Neural cell (in vitro differentiated cells): ENCODE measurements around the gene KCNA10. TPM values are rescaled to one million over a fixed set of nuclear protein-coding genes. Genes with fewer than 3 reads are reported as not detected.

ENCODE experiments used
- H2AFZ ChIP-seq: fragments of 200-600, 300-800 bp; sonication (generic), shearing (Covaris generic); 2 replicates; pipeline ENCODE4 v1.6.0; 2014; ENCODE audit warnings: low read depth, mild to moderate bottlenecking, antibody characterized with exemption, low read length, moderate library complexity
- H3F3A ChIP-seq: fragments of 200-600 bp; shearing (Covaris generic); 2 replicates; pipeline ENCODE4 v1.6.1; 2016; ENCODE audit warnings: mild to moderate bottlenecking, moderate library complexity, mixed read lengths, antibody characterized with exemption, low read length; ENCODE audit not compliant: insufficient read depth, poor library complexity, severe bottlenecking
- H3K27ac ChIP-seq: fragments of 200-600, 300-800 bp; sonication (generic), shearing (Covaris generic); 2 replicates; pipeline ENCODE4 v1.5.1; 2014; ENCODE audit warnings: mild to moderate bottlenecking, low read length, moderate library complexity
- H3K27me3 ChIP-seq: fragments of 300-800, 200-600 bp; sonication (generic), shearing (Covaris generic); 2 replicates; pipeline ENCODE4 v1.6.0; 2014; ENCODE audit warnings: mild to moderate bottlenecking, low read depth, low read length, moderate library complexity; ENCODE audit not compliant: insufficient read depth
- H3K36me3 ChIP-seq: fragments of 300-800, 200-600 bp; sonication (generic), shearing (Covaris generic); 2 replicates; pipeline ENCODE4 v1.5.1; 2014; ENCODE audit warnings: mild to moderate bottlenecking, antibody characterized with exemption, low read length, moderate library complexity; ENCODE audit not compliant: insufficient read depth
- H3K4me2 ChIP-seq: fragments of 300-800, 200-600 bp; sonication (generic), shearing (Covaris generic); 2 replicates; pipeline ENCODE4 v1.6.0; 2014; ENCODE audit warnings: mild to moderate bottlenecking, low read length
- H3K4me3 ChIP-seq: fragments of 300-800, 200-600 bp; sonication (generic), shearing (Covaris generic); 2 replicates; pipeline ENCODE4 v1.5.1; 2014; ENCODE audit warnings: mild to moderate bottlenecking, low read length, moderate library complexity
- H3K79me2 ChIP-seq: fragments of 200-600 bp; shearing (Covaris generic); replicated peaks from 2 replicates; pipeline ENCODE4 v1.6.0; 2014; ENCODE audit warnings: mild to moderate bottlenecking, low read length, moderate library complexity; ENCODE audit not compliant: insufficient read depth
- H3K9ac ChIP-seq: fragments of 300-800, 200-600 bp; sonication (generic), shearing (Covaris generic); 2 replicates; pipeline ENCODE4 v1.6.1; 2016; ENCODE audit warnings: mild to moderate bottlenecking, low read length, mixed read lengths
- H3K9me2 ChIP-seq: fragments of 200-600 bp; shearing (Covaris generic); 2 replicates; pipeline ENCODE4 v1.6.1; 2016; ENCODE audit warnings: mild to moderate bottlenecking, low read length, mixed read lengths; ENCODE audit not compliant: insufficient read depth
- H3K9me3 ChIP-seq: fragments of 200-600, 300-800 bp; sonication (generic), shearing (Covaris generic); 2 replicates; pipeline ENCODE4 v1.6.1; 2016; ENCODE audit warnings: mild to moderate bottlenecking, mixed run types, low read length, moderate library complexity, mixed read lengths
- H4K20me1 ChIP-seq: fragments of 200-600 bp; shearing (Covaris generic); 2 replicates; pipeline ENCODE4 v1.6.1; 2016; ENCODE audit warnings: mild to moderate bottlenecking, mixed run types; ENCODE audit not compliant: insufficient read depth
- EP300 ChIP-seq: fragments of 450-650 bp; conservative IDR thresholded peaks from 2 replicates; pipeline ENCODE4 v1.6.1; 2014; ENCODE audit warnings: antibody characterized with exemption, mild to moderate bottlenecking, moderate library complexity; ENCODE audit not compliant: poor library complexity, severe bottlenecking
- EZH2 ChIP-seq: fragments of 200-600, 300-800 bp; shearing (Covaris generic), sonication (generic); IDR thresholded peaks from 2 replicates; pipeline ENCODE4 v1.6.1; 2014; ENCODE audit warnings: antibody characterized with exemption, low read length, borderline replicate concordance, mild to moderate bottlenecking; ENCODE audit not compliant: insufficient read depth, poor library complexity, severe bottlenecking
- MXI1 ChIP-seq: fragments of 450-650 bp; conservative IDR thresholded peaks from 2 replicates; pipeline ENCODE4 v1.6.1; 2014; ENCODE audit warnings: antibody characterized with exemption, mild to moderate bottlenecking; ENCODE audit not compliant: poor library complexity, severe bottlenecking
- POLR2AphosphoS5 ChIP-seq: IDR thresholded peaks from 2 replicates; pipeline ENCODE4 v1.6.1; 2012
- RAD21 ChIP-seq: fragments of 450-650 bp; conservative IDR thresholded peaks from 2 replicates; pipeline ENCODE4 v1.6.1; 2014; ENCODE audit warnings: antibody characterized with exemption, mild to moderate bottlenecking, moderate library complexity
- SMC3 ChIP-seq: fragments of 450-650 bp; conservative IDR thresholded peaks from 2 replicates; pipeline ENCODE4 v1.6.1; 2014; ENCODE audit warnings: antibody characterized with exemption, mild to moderate bottlenecking, moderate library complexity; ENCODE audit not compliant: poor library complexity
- TAF1 ChIP-seq: IDR thresholded peaks from 2 replicates; pipeline ENCODE4 v1.6.1; 2012; ENCODE audit warnings: low read depth
- polyA plus RNA-seq: library from polyadenylated mRNA; depleted of rRNA; stranded (reverse); fragments of >200 nt; gene quantifications from 2 replicates; pipeline ENCODE4 v1.2.3, GENCODE V29; 2014
- TF ChIP-seq, protein P1 (sequence below): IDR thresholded peaks from 2 replicates; pipeline ENCODE4 v1.6.1; 2012; ENCODE audit warnings: borderline replicate concordance
- TF ChIP-seq, protein P2 (sequence below): fragments of 450-650 bp; IDR thresholded peaks from 2 replicates; pipeline ENCODE4 v1.5.1; 2014; ENCODE audit warnings: antibody characterized with exemption, mild to moderate bottlenecking, moderate library complexity; ENCODE audit not compliant: poor library complexity, severe bottlenecking

KCNA10 gene
- polyA plus RNA-seq, 1 donor from 2014 or later = not detected

DNA sequence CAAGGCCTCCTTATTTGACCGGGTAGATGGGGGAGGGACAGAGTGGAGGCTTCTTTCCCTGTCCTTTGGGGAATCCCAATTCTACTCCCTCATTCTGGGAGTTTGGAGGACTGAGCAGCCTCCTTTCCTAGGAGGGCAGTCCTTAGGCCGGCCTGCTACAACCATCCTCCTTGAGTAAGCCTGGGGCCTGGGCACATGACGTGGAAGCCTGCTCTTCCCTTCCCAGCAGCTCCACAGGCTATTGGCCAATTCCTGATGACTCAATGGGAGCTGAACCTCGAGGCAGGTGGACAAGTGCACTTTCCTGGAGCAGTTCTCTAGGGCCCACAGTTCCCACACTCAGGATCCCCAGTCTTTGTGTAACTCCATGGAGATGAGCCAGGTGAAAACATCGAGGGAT lies 3.1 kb downstream of the KCNA10 start:
- Histone ChIP-seq H3K9me3 (no peaks in the 10 kb centered on the region), H3K27me3 (no peaks in the 10 kb centered on the region), H2AFZ (no peak overlapping the region), H3K9me2 (no peaks in the 10 kb centered on the region), H3K79me2 (no peaks in the 10 kb centered on the region), H3K4me3 (no peak overlapping the region), H3K9ac (no peak overlapping the region), H3K27ac (no peak overlapping the region), H3K4me2 (no peak overlapping the region), H3F3A (no peaks in the 10 kb centered on the region), H4K20me1 (no peaks in the 10 kb centered on the region), H3K36me3 (no peaks in the 10 kb centered on the region)
- TF ChIP-seq EP300 = no peak
- no peak for TF ChIP-seq EZH2
- no peak for TF ChIP-seq RAD21
- TF ChIP-seq, protein P1, sequence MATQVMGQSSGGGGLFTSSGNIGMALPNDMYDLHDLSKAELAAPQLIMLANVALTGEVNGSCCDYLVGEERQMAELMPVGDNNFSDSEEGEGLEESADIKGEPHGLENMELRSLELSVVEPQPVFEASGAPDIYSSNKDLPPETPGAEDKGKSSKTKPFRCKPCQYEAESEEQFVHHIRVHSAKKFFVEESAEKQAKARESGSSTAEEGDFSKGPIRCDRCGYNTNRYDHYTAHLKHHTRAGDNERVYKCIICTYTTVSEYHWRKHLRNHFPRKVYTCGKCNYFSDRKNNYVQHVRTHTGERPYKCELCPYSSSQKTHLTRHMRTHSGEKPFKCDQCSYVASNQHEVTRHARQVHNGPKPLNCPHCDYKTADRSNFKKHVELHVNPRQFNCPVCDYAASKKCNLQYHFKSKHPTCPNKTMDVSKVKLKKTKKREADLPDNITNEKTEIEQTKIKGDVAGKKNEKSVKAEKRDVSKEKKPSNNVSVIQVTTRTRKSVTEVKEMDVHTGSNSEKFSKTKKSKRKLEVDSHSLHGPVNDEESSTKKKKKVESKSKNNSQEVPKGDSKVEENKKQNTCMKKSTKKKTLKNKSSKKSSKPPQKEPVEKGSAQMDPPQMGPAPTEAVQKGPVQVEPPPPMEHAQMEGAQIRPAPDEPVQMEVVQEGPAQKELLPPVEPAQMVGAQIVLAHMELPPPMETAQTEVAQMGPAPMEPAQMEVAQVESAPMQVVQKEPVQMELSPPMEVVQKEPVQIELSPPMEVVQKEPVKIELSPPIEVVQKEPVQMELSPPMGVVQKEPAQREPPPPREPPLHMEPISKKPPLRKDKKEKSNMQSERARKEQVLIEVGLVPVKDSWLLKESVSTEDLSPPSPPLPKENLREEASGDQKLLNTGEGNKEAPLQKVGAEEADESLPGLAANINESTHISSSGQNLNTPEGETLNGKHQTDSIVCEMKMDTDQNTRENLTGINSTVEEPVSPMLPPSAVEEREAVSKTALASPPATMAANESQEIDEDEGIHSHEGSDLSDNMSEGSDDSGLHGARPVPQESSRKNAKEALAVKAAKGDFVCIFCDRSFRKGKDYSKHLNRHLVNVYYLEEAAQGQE = no peak
- TF ChIP-seq MXI1 = no peak
- no peak for TF ChIP-seq POLR2AphosphoS5
- TF ChIP-seq, protein P2, sequence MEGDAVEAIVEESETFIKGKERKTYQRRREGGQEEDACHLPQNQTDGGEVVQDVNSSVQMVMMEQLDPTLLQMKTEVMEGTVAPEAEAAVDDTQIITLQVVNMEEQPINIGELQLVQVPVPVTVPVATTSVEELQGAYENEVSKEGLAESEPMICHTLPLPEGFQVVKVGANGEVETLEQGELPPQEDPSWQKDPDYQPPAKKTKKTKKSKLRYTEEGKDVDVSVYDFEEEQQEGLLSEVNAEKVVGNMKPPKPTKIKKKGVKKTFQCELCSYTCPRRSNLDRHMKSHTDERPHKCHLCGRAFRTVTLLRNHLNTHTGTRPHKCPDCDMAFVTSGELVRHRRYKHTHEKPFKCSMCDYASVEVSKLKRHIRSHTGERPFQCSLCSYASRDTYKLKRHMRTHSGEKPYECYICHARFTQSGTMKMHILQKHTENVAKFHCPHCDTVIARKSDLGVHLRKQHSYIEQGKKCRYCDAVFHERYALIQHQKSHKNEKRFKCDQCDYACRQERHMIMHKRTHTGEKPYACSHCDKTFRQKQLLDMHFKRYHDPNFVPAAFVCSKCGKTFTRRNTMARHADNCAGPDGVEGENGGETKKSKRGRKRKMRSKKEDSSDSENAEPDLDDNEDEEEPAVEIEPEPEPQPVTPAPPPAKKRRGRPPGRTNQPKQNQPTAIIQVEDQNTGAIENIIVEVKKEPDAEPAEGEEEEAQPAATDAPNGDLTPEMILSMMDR = no peak
- TF ChIP-seq TAF1 = no peak
- no peak for TF ChIP-seq SMC3

DNA sequence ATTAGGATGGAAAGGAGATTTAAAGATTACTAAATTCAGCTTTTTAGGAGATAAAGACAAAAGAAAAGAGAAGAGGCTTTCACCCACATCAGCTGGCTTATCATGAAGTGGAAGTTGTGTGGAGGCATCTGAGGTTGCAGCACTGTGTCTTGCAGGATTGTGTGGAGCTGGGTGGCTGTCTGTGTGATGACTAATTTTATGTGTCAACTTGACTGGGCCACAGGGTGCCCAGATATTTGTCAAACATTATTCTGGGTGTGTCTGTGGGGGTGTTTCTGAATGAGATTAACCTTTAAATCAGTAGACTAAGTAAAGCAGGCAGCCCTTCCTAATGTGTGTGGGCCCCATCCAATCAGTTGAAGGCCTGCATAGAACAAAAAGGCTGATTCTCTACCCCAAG lies 3.9 kb downstream of the KCNA10 start:
- H3F3A ChIP-seq = no peaks in the 10 kb centered on the region
- H3K9ac ChIP-seq = no peak overlapping the region
- H3K9me2 ChIP-seq = no peaks in the 10 kb centered on the region
- no peak overlapping the region for H2AFZ ChIP-seq
- TF ChIP-seq RAD21 (no peak), MXI1 (no peak), SMC3 (no peak), POLR2AphosphoS5 (no peak), EP300 (no peak), TAF1 (no peak), EZH2 (no peak)
- TF ChIP-seq, protein P1 = no peak
- TF ChIP-seq, protein P2 = no peak
- no peak overlapping the region for H3K4me3 ChIP-seq
- no peaks in the 10 kb centered on the region for H4K20me1 ChIP-seq
- H3K9me3 ChIP-seq = no peaks in the 10 kb centered on the region
- H3K27me3 ChIP-seq = no peaks in the 10 kb centered on the region
- H3K36me3 ChIP-seq = no peaks in the 10 kb centered on the region
- H3K27ac ChIP-seq = no peak overlapping the region
- H3K4me2 ChIP-seq = no peak overlapping the region
- H3K79me2 ChIP-seq = no peaks in the 10 kb centered on the region
